ENCODE results near the gene TRAM2. TPM values are rescaled to one million over a fixed set of nuclear protein-coding genes. Genes with fewer than 3 reads are reported as not detected.

The TRAM2 gene
- total and polyA plus RNA-seq, 2 of the 13 experiments (the other 11 are each of a cell fraction or from before 2014, with no cell fraction given), result 49.1 to 72.5 TPM

- no peak for TF ChIP-seq ARID4A (CRISPR knock-in tag; IDR thresholded peaks at IDR 0.05; ENCODE audit: borderline replicate concordance)
- no peak for TF ChIP-seq HNF4G (IDR thresholded peaks at IDR 0.05; ENCODE audit: borderline replicate concordance, low read depth, low read length)
- no peak; the same call in 1 of the 2 replicates for TF ChIP-seq HNF4G (CRISPR knock-in tag; IDR thresholded peaks at IDR 0.05; ENCODE audit: borderline replicate concordance, low read depth)
- no peak for TF ChIP-seq BRCA1 (CRISPR knock-in tag; IDR thresholded peaks at IDR 0.05)
- 0 out of 4 replicates have a peak, but pooled peaks of 1 of the 2 experiments have one; percentile 50 for TF ChIP-seq KLF16 (CRISPR knock-in tag; IDR thresholded peaks at IDR 0.05)
- TF ChIP-seq SCMH1 (CRISPR knock-in tag; IDR thresholded peaks at IDR 0.05; ENCODE audit: borderline replicate concordance), result no peak
- no peak for TF ChIP-seq ZNF790 (CRISPR knock-in tag; IDR thresholded peaks at IDR 0.05; ENCODE audit: borderline replicate concordance)
- peak; percentile 12; the same call in 1 of the 2 replicates for TF ChIP-seq MTA1 (CRISPR knock-in tag; IDR thresholded peaks at IDR 0.05; ENCODE audit: borderline replicate concordance)
- peak; percentile 65 for TF ChIP-seq POGZ (CRISPR knock-in tag; IDR thresholded peaks at IDR 0.05)
- TF ChIP-seq PTBP1 (IDR thresholded peaks at IDR 0.05; ENCODE audit: low read depth, low read length, poor library complexity, severe bottlenecking), result no peak
- no peak for TF ChIP-seq TAF1 (CRISPR knock-in tag; IDR thresholded peaks at IDR 0.05)
- TF ChIP-seq REPIN1 (CRISPR knock-in tag; IDR thresholded peaks at IDR 0.05; ENCODE audit: borderline replicate concordance, low read depth), result no peak
- TF ChIP-seq MNT (IDR thresholded peaks at IDR 0.05), result no peak
- TF ChIP-seq KLF15 (CRISPR knock-in tag; IDR thresholded peaks at IDR 0.05; ENCODE audit: borderline replicate concordance), result no peak
- no peak for TF ChIP-seq ZNF549 (CRISPR knock-in tag; IDR thresholded peaks at IDR 0.05)
- no peak for TF ChIP-seq CSRNP2 (CRISPR knock-in tag; conservative IDR thresholded peaks at IDR 0.05; ENCODE audit: low read depth)
- no peak for TF ChIP-seq RARG (CRISPR knock-in tag; IDR thresholded peaks at IDR 0.05; ENCODE audit: low read depth)
- TF ChIP-seq ZMAT5 (CRISPR knock-in tag; IDR thresholded peaks at IDR 0.05; ENCODE audit: borderline replicate concordance, low read depth), result no peak
- TF ChIP-seq MEIS2 (CRISPR knock-in tag; IDR thresholded peaks at IDR 0.05), result no peak
- peak; percentile 9; the same call in 1 of the 2 replicates for TF ChIP-seq SOX5 (CRISPR knock-in tag; IDR thresholded peaks at IDR 0.05; ENCODE audit: borderline replicate concordance)
- TF ChIP-seq ZNF768 (CRISPR knock-in tag; IDR thresholded peaks at IDR 0.05), result no peak
- TF ChIP-seq U2AF1 (optimal IDR thresholded peaks at IDR 0.05; ENCODE audit: low read depth, low read length), result no peak
Measured at GRCh38 chr6:52545406-52546119, 31.3 kb downstream of the TRAM2 start (continued).

All from HepG2 (cell line).